NK-92 (cell line): ENCODE measurements around the gene WLS.

Source experiments
- DNase-seq: peaks from one replicate; lab custom pipeline; 2025; ENCODE audit not compliant: unreplicated experiment; lab: John Stamatoyannopoulos, UW

The WLS gene

DNA sequence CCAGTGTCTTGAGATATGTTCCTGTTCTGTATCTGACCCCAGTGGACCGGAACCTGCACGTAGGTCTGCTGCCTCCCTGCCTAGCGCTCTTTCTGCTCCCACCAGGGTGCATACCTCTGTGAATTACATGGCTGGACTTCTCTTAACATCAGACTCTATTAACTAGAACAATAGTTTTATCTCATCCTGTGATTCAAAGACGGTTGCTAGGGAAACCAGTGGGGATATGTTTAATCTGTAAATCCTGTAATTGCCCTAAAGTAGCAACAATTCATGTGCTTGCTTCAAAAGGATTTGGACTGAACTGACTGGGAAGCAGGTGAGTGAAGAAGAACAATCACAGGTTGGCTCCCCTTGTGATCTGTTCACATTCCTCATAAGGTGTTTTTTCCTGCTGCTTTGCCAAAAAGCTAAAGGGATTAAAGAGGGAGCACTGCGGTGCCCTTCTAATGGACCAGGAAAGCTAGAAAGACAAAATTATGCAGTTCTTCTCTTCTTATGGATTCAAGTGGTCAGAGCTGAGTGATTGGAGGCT is 129.2 kb downstream of the WLS start:
- no peak for DNase-seq

DNA sequence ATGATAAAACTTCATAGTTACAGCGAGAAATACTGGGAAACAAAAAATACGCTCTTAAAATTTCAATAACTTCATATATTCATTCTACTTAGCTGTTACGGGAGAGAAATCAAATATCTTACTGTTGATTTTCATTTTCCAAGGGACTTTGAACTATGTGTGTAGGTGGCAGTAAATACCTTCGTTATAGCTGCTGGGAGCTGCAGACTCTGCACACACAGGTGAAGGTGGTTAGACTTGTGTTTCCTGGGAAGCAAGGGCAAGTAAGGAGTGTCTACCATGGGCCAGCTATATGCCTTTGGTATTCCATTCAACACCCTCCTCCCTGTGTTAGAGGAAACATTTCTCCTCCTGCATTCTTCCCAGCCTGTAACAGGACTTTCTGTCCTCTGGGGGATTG is 130.5 kb downstream of the WLS start:
- DNase-seq, result no peak

DNA sequence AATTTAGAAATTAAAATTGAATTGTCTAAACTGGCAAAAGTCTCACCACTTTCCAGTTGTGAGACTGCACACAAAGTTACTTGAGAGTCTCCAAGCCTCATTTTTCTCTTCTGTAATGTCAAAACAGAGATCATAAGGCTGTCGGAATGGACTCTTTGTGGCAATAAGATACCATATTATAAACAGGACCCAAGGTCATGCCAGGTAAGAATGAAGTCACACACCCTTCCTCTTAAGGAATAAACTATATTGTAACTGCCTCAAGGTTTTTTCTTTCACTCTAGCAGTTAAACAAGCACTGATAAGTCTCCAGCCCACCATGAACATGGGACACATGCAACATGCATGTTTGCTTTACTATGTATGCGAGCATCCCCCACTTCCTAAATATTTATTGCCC is 131.8 kb downstream of the WLS start:
- DNase-seq, result no peak

DNA sequence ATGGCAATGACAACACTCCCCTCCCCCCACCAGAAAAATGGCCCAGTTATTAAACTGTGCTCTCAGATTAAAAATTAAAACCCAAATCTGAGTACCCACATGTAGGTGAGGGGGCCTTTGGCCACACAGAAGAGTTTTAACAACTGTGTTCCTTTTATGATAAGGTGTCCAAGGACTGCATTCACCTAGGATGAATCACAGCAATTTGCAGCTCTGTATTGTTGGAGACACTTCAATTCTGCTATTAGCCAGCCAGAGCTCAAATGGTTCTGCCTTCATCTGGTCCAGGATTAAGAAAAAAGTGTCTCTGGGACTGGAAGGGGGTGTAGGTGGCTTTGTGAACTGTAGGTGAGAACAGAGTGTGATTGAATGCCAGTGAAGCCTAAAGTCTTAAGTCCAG is 138.6 kb downstream of the WLS start:
- DNase-seq, result no peak

DNA sequence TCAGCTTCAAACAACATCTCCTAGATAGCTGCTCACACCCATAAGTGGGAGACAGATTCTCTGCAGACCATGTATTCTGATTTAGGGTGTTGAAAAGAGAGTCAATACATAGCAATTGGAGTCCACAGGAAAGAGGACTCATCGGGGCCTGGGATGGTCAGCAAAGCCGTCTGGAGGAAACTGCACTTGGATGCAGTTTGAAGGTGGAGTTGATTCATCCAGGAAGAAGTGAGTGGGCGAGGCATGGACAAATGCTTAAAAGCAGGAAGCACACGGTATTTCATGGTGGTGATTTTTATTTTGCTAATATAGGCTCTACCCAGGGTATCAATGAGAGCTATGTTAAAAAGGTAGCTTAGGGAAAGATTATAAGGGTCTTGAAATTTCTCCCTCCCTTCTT is 145.1 kb downstream of the WLS start:
- no peak for DNase-seq

DNA sequence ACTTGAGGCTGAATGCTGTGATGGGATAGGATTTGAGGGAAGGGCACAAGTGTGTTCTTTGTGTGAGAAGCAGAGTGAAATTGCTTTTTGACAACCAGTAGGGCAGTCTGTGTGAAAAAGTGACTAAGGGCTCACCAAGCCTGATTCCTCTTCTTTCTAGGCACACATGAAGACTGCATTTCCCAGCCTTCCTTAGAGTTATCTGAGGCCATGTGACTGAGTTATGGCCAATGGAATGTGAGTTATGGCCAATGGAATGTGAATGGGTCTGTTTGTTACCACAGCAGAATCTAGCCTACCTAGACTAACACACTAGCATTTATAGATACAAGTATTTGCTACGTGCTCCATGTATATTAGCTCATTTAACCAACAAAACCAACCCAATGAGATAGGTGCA is 146.6 kb downstream of the WLS start:
- DNase-seq, result no peak

DNA sequence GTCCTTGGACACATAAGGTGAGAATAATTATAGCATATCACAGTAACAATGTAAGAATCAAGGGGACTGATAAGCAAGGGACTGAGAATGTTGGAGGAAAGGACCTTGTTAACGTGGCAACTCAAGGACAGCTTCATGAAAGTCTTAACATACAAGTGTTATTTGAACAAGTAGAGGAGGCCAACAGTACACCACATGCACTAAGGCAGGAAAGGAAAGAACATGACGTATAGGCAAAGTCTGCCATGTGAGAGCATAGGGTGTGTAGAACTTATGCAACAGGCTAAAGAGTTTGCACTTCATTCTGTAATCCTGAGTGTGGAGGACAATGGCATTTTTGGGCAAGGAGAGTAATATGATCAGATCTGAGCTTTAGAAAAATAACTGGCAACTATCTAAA is 148.6 kb downstream of the WLS start:
- DNase-seq, result no peak

DNA sequence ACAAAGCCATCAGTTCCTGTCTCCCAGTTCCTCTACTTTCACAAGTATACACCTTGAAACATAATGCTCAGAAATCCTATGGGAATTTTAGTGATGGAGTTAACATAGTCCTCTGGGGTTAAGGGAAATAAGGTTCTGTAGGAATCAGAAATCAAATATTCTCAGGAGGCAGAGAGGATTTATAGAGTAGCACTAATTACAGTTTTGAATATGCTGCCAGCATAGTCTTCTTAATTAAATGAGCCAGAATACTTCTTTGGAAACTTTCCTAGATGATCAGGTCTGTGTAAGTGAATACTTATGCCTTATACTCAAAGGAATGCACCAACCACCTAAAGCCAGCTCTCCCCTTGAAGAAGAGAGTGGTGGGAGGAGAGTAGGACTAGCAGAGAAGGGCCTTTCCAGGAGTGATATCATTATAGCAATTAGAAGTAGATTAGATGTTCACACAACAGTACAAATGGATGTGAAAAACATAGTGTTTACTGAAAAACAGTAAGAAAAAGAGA is 150.5 kb downstream of the WLS start:
- DNase-seq, result no peak

DNA sequence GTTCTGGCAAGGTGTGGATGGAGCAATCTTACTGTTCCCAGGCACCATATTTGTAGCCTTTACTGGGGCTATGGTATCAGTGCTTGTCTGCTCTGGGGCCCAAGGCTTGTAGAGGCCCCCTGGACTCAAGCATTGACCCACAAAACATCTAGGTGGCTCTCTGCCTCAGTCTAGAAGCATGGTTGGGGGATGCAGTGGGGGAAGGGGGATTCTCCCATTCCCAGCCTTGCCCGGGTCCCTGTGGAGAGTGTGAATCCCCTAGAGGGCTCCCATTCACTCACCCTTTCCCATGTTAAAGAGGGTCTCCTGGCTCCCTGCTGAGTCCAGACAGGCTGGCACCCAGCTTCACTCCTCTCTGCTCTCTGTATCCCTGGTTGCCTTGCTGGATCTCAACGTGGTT is 153.7 kb downstream of the WLS start:
- no peak for DNase-seq
